Hepatocyte (in vitro differentiated cells): ENCODE results near the gene BACH2. TPM values are rescaled to one million over a fixed set of nuclear protein-coding genes. Genes with fewer than 3 reads are reported as not detected.

Experiments used
- DNase-seq: peaks from one replicate; pipeline ENCODE4 v3.0.0-alpha.2; 2016; ENCODE audit warnings: low spot score
- H2AFZ ChIP-seq: fragments of 200-600 bp; sonication (generic); 2 replicates; pipeline ENCODE4 v1.6.0; 2016; ENCODE audit warnings: antibody characterized with exemption, mild to moderate bottlenecking
- H3K27ac ChIP-seq: fragments of 200-600 bp; sonication (generic); 2 replicates; pipeline ENCODE4 v1.5.1; 2016; ENCODE audit warnings: mild to moderate bottlenecking
- H3K27me3 ChIP-seq: fragments of 200-600 bp; sonication (generic); 2 replicates; pipeline ENCODE4 v1.6.1; 2016
- H3K36me3 ChIP-seq: fragments of 200-600 bp; sonication (generic); replicated peaks from 2 replicates; pipeline ENCODE4 v1.5.1; 2016; ENCODE audit warnings: low read depth; ENCODE audit not compliant: insufficient read depth
- H3K4me1 ChIP-seq: fragments of 200-600 bp; sonication (generic); 2 replicates; pipeline ENCODE4 v1.5.1; 2016; ENCODE audit warnings: mild to moderate bottlenecking, moderate library complexity; ENCODE audit not compliant: insufficient read depth
- H3K4me2 ChIP-seq: fragments of 200-600 bp; sonication (generic); 2 replicates; pipeline ENCODE4 v1.6.0; 2016
- H3K4me3 ChIP-seq: fragments of 200-600 bp; sonication (generic); 2 replicates; pipeline ENCODE4 v1.5.1; 2016; ENCODE audit warnings: mild to moderate bottlenecking
- H3K79me2 ChIP-seq: fragments of 200-600 bp; sonication (generic); 2 replicates; pipeline ENCODE4 v1.6.0; 2017; ENCODE audit warnings: mild to moderate bottlenecking
- H3K9me2 ChIP-seq: fragments of 200-600 bp; sonication (generic); replicated peaks from 2 replicates; pipeline ENCODE4 v1.6.0; 2017; ENCODE audit warnings: mild to moderate bottlenecking; ENCODE audit not compliant: insufficient read depth
- H3K9me3 ChIP-seq: fragments of 200-600 bp; sonication (generic); 2 replicates; pipeline ENCODE4 v1.5.1; 2016; ENCODE audit warnings: low read depth, mild to moderate bottlenecking
- H4K20me1 ChIP-seq: fragments of 200-600 bp; sonication (generic); 2 replicates; pipeline ENCODE4 v1.6.0; 2016; ENCODE audit warnings: mild to moderate bottlenecking; ENCODE audit not compliant: insufficient read depth, poor library complexity, severe bottlenecking
- CTCF ChIP-seq: fragments of 200-600 bp; sonication (generic); IDR thresholded peaks from 2 replicates; pipeline ENCODE4 v1.5.1; 2016; ENCODE audit warnings: antibody characterized with exemption, mild to moderate bottlenecking; ENCODE audit not compliant: poor library complexity
- EZH2 ChIP-seq: fragments of 200-600 bp; sonication (generic); IDR thresholded peaks from 2 replicates; pipeline ENCODE4 v1.6.1; 2016; ENCODE audit warnings: antibody characterized with exemption, mild to moderate bottlenecking, borderline replicate concordance
- EZH2phosphoT487 ChIP-seq: fragments of 200-600 bp; sonication (generic); IDR thresholded peaks from one replicate; pipeline ENCODE4 v1.6.1; 2018; ENCODE audit warnings: antibody characterized with exemption, mild to moderate bottlenecking, low read depth, moderate library complexity; ENCODE audit not compliant: unreplicated experiment, severe bottlenecking
- WGBS: methylation state at CpG from one replicate; pipeline ENCODE4 v1.1.6; 2016; ENCODE audit warnings: low lambda C conversion rate; ENCODE audit errors: missing lambda C conversion rate; 5-methylcytosine and 5-hydroxymethylcytosine counted together
- polyA plus RNA-seq: library from polyadenylated mRNA; unstranded; fragments of >200 nt; fragmentation: Nextera tagmentation; extraction: Ambion mirVana; gene quantifications from 2 replicates; pipeline ENCODE4 v1.2.1, GENCODE V29; 2016
- total RNA-seq: library from RNA; depleted of rRNA; stranded (reverse); fragments of >200 nt; gene quantifications from 2 replicates; pipeline ENCODE4 v1.2.3, GENCODE V29; 2014

Gene BACH2
- total and polyA plus RNA-seq, 2 experiments from 2014 or later: 2.3 to 2.6 TPM

GRCh38 chr6:90297867-90298381 is 1.3 kb upstream of the BACH2 start:
- no peak overlapping the region for H3K4me3 ChIP-seq
- WGBS: 48% methylated on average over 9 of the region's 9 CpGs
- no peaks in the 10 kb centered on the region for H4K20me1 ChIP-seq
- H3K9me3 ChIP-seq: no peaks in the 10 kb centered on the region
- H3K36me3 ChIP-seq: no peaks in the 10 kb centered on the region
- H3K4me1 ChIP-seq: no peaks in the 10 kb centered on the region
- H3K27ac ChIP-seq: peak overlapping the region; percentile 61
- no peak for DNase-seq
- no peak overlapping the region for H2AFZ ChIP-seq
- H3K4me2 ChIP-seq: no peak overlapping the region
- H3K9me2 ChIP-seq: no peaks in the 10 kb centered on the region
- peaks cover 46% of the 10 kb centered on the region for H3K27me3 ChIP-seq
- H3K79me2 ChIP-seq: no peaks in the 10 kb centered on the region
- TF ChIP-seq EZH2 (no peak), EZH2phosphoT487 (no peak), CTCF (no peak)

DNA sequence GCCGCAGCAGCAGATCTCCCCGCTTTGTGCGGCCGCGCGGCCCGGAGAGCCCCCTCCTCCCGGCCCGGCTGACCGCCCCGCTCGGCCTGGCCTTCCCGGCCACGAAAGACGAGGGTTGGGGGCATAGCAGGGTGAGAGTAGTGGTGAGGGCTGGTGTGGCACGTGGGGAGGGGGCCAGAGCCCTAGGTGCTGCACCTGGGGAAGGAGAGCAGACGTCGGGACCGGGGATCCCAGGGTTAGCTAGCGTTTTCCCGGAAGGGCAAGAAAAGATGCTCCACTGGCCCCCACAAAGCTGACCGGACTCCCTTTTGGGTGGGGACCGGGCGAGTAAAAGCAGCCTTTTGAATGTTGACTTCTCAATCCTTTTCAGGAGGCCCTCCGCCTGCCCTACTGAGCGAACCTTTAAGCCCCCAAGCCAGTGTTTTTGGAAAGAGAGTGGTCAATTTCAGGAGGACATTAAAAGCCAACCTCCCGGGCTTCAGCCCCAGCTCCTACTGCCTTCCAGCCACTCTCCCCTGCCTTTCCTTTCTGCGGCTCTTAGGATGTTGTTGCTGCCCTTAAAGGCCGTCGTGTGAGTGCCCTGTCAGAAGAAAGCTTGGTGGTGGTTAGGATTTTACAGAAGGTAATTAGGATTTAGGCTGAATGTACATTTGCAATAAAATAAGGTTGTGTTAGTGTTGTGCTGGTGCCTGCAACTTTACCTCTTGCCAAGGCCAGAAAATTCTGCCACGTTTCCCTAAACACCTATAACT is 648 bp upstream of the BACH2 start:
- no peaks in the 10 kb centered on the region for H3K9me3 ChIP-seq
- H3K4me1 ChIP-seq: no peaks in the 10 kb centered on the region
- H4K20me1 ChIP-seq: no peaks in the 10 kb centered on the region
- peak overlapping the region; percentile 95 for H3K4me2 ChIP-seq
- no peak for TF ChIP-seq EZH2
- TF ChIP-seq EZH2phosphoT487: no peak
- no peak for TF ChIP-seq CTCF
- peak overlapping the region; percentile 25 for H3K4me3 ChIP-seq
- H3K27me3 ChIP-seq: peaks cover 50% of the 10 kb centered on the region
- peak overlapping the region; percentile 61 for H2AFZ ChIP-seq
- H3K79me2 ChIP-seq: peaks cover 2% of the 10 kb centered on the region
- no peak for DNase-seq
- no peaks in the 10 kb centered on the region for H3K9me2 ChIP-seq
- H3K27ac ChIP-seq: peak overlapping the region; percentile 61
- H3K36me3 ChIP-seq: no peaks in the 10 kb centered on the region
- WGBS: 27% methylated on average over 16 of the region's 31 CpGs

GRCh38 chr6:90295854-90296340 is 746 bp downstream of the BACH2 start:
- peak overlapping the region; percentile 96 for H3K4me3 ChIP-seq
- no peaks in the 10 kb centered on the region for H4K20me1 ChIP-seq
- peak overlapping the region; percentile 93 for H2AFZ ChIP-seq
- H3K9me3 ChIP-seq: no peaks in the 10 kb centered on the region
- H3K9me2 ChIP-seq: no peaks in the 10 kb centered on the region
- under 1% methylated on average over 49 of the region's 57 CpGs for WGBS
- peak overlapping the region; percentile 95 for H3K4me2 ChIP-seq
- TF ChIP-seq EZH2phosphoT487: no peak
- peak; percentile 35 for TF ChIP-seq EZH2
- H3K4me1 ChIP-seq: no peaks in the 10 kb centered on the region
- peaks cover 57% of the 10 kb centered on the region for H3K27me3 ChIP-seq
- peak overlapping the region; percentile 84 for H3K27ac ChIP-seq
- H3K79me2 ChIP-seq: peaks cover 5% of the 10 kb centered on the region
- DNase-seq: peak; percentile 80
- no peaks in the 10 kb centered on the region for H3K36me3 ChIP-seq
